ENCODE data around the gene UTS2B. TPM values are rescaled to one million over a fixed set of nuclear protein-coding genes. Genes with fewer than 3 reads are reported as not detected.

Gene UTS2B
- total and polyA plus RNA-seq, 2 of the 13 experiments (the other 11 are each of a cell fraction or from before 2014, with no cell fraction given), result 0.03 to 0.46 TPM

GRCh38 chr3:191238321-191238817, 92.0 kb downstream of the UTS2B start (continued):
- TF ChIP-seq FLYWCH1 (CRISPR knock-in tag; IDR thresholded peaks at IDR 0.05) (no peak), NFYB (CRISPR knock-in tag; IDR thresholded peaks at IDR 0.05) (no peak), FOXA1 (IDR thresholded peaks at IDR 0.05) (peak; percentile 51; the same call in 1 of the 2 replicates), FOXA1 (CRISPR knock-in tag; IDR thresholded peaks at IDR 0.05) (peak; percentile 70), PATZ1 (CRISPR knock-in tag; IDR thresholded peaks at IDR 0.05) (no peak), HMG20A (CRISPR knock-in tag; IDR thresholded peaks at IDR 0.05; ENCODE audit: borderline replicate concordance) (peak; percentile 31; the same call in 1 of the 2 replicates), ZNF530 (CRISPR knock-in tag; IDR thresholded peaks at IDR 0.05; ENCODE audit: low read depth) (no peak), MIXL1 (CRISPR knock-in tag; IDR thresholded peaks at IDR 0.05) (0 out of 2 replicates have a peak, but pooled peaks have one; percentile 26), NR2F2 (IDR thresholded peaks at IDR 0.05; ENCODE audit: borderline replicate concordance, low read depth) (no peak), CREB1 (IDR thresholded peaks at IDR 0.05) (no peak), CREB1 (CRISPR knock-in tag; IDR thresholded peaks at IDR 0.05) (no peak), JUN (CRISPR knock-in tag; IDR thresholded peaks at IDR 0.05) (no peak), SOX5 (CRISPR knock-in tag; IDR thresholded peaks at IDR 0.05; ENCODE audit: borderline replicate concordance) (peak; percentile 40; the same call in 1 of the 2 replicates), ATRX (CRISPR knock-in tag; IDR thresholded peaks at IDR 0.05; ENCODE audit: borderline replicate concordance) (no peak), ZNF788 (CRISPR knock-in tag; IDR thresholded peaks at IDR 0.05; ENCODE audit: borderline replicate concordance) (no peak), ZNF777 (CRISPR knock-in tag; IDR thresholded peaks at IDR 0.05) (no peak), SSRP1 (CRISPR knock-in tag; IDR thresholded peaks at IDR 0.05) (no peak), TEAD3 (CRISPR knock-in tag; optimal IDR thresholded peaks at IDR 0.05; ENCODE audit: borderline replicate concordance) (peak; percentile 32), PRDM15 (CRISPR knock-in tag; IDR thresholded peaks at IDR 0.05) (no peak)
- TF ChIP-seq, protein P1, sequence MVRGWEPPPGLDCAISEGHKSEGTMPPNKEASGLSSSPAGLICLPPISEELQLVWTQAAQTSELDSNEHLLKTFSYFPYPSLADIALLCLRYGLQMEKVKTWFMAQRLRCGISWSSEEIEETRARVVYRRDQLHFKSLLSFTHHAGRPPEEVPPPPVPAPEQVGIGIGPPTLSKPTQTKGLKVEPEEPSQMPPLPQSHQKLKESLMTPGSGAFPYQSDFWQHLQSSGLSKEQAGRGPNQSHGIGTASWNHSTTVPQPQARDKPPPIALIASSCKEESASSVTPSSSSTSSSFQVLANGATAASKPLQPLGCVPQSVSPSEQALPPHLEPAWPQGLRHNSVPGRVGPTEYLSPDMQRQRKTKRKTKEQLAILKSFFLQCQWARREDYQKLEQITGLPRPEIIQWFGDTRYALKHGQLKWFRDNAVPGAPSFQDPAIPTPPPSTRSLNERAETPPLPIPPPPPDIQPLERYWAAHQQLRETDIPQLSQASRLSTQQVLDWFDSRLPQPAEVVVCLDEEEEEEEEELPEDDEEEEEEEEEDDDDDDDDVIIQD (CRISPR knock-in tag; IDR thresholded peaks at IDR 0.05; ENCODE audit: low read depth), result 0 out of 2 replicates have a peak, but pooled peaks have one; percentile 44
- TF ChIP-seq, protein P2, sequence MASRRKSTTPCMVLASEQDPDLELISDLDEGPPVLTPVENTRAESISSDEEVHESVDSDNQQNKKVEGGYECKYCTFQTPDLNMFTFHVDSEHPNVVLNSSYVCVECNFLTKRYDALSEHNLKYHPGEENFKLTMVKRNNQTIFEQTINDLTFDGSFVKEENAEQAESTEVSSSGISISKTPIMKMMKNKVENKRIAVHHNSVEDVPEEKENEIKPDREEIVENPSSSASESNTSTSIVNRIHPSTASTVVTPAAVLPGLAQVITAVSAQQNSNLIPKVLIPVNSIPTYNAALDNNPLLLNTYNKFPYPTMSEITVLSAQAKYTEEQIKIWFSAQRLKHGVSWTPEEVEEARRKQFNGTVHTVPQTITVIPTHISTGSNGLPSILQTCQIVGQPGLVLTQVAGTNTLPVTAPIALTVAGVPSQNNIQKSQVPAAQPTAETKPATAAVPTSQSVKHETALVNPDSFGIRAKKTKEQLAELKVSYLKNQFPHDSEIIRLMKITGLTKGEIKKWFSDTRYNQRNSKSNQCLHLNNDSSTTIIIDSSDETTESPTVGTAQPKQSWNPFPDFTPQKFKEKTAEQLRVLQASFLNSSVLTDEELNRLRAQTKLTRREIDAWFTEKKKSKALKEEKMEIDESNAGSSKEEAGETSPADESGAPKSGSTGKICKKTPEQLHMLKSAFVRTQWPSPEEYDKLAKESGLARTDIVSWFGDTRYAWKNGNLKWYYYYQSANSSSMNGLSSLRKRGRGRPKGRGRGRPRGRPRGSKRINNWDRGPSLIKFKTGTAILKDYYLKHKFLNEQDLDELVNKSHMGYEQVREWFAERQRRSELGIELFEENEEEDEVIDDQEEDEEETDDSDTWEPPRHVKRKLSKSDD (CRISPR knock-in tag; IDR thresholded peaks at IDR 0.05; ENCODE audit: low read depth), result no peak
